A549 (cell line): Measurements from ENCODE around the gene AP4E1.

Source experiments
- EP300 ChIP-seq, 2 experiments: fragments of >200 bp; sonication (Bioruptor Twin); formaldehyde crosslinking; IDR thresholded peaks; 2 replicates in 1 of 2; 3 replicates in 1 of 2; pipeline ENCODE4 v1.6.1; 2016 to 2017
- KDM1A ChIP-seq: fragments of 200-600 bp; sonication (generic); IDR thresholded peaks from 2 replicates; pipeline ENCODE4 v1.6.1; 2016; ENCODE audit warnings: low read depth, mild to moderate bottlenecking
- POLR2A ChIP-seq: IDR thresholded peaks from 2 replicates; pipeline ENCODE4 v1.6.1; 2012; ENCODE audit warnings: mild to moderate bottlenecking, low read length
- RFX5 ChIP-seq: fragments of 450-650 bp; IDR thresholded peaks from 2 replicates; pipeline ENCODE4 v1.7.1; 2014; ENCODE audit warnings: antibody characterized with exemption, mild to moderate bottlenecking, moderate library complexity
- TF ChIP-seq, protein P1 (sequence below): fragments of >200 bp; sonication (Bioruptor Twin); formaldehyde crosslinking; IDR thresholded peaks from 3 replicates; pipeline ENCODE4 v1.5.1; 2016
- TF ChIP-seq, protein P2 (sequence below): fragments of 450-650 bp; IDR thresholded peaks from 2 replicates; pipeline ENCODE4 v1.6.1; 2014; ENCODE audit warnings: antibody characterized with exemption

- TF ChIP-seq, protein P1, sequence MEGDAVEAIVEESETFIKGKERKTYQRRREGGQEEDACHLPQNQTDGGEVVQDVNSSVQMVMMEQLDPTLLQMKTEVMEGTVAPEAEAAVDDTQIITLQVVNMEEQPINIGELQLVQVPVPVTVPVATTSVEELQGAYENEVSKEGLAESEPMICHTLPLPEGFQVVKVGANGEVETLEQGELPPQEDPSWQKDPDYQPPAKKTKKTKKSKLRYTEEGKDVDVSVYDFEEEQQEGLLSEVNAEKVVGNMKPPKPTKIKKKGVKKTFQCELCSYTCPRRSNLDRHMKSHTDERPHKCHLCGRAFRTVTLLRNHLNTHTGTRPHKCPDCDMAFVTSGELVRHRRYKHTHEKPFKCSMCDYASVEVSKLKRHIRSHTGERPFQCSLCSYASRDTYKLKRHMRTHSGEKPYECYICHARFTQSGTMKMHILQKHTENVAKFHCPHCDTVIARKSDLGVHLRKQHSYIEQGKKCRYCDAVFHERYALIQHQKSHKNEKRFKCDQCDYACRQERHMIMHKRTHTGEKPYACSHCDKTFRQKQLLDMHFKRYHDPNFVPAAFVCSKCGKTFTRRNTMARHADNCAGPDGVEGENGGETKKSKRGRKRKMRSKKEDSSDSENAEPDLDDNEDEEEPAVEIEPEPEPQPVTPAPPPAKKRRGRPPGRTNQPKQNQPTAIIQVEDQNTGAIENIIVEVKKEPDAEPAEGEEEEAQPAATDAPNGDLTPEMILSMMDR: no peak
- TF ChIP-seq POLR2A: no peak
- TF ChIP-seq EP300 (IDR thresholded peaks at IDR 0.05): no peak
- TF ChIP-seq KDM1A: no peak
- TF ChIP-seq RFX5: no peak
- TF ChIP-seq, protein P2, sequence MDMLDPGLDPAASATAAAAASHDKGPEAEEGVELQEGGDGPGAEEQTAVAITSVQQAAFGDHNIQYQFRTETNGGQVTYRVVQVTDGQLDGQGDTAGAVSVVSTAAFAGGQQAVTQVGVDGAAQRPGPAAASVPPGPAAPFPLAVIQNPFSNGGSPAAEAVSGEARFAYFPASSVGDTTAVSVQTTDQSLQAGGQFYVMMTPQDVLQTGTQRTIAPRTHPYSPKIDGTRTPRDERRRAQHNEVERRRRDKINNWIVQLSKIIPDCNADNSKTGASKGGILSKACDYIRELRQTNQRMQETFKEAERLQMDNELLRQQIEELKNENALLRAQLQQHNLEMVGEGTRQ: no peak
Observed at GRCh38 chr15:51024735-51025453, 116.4 kb downstream of the AP4E1 start.
